NB4 (cell line): ENCODE data around the gene RAI14.

Source experiments
- MYC ChIP-seq: IDR thresholded peaks from 2 replicates; pipeline ENCODE4 v1.6.1; 2011; ENCODE audit warnings: low read depth, low read length
- POLR2A ChIP-seq: IDR thresholded peaks from 2 replicates; pipeline ENCODE4 v1.6.1; 2011; ENCODE audit warnings: mild to moderate bottlenecking; ENCODE audit not compliant: insufficient read length; ENCODE audit errors: extremely low read depth
- TF ChIP-seq, protein P1 (sequence below): IDR thresholded peaks from one replicate; pipeline ENCODE4 v1.5.1; 2012; ENCODE audit warnings: low read depth, low read length
- TF ChIP-seq, protein P2 (sequence below): IDR thresholded peaks from 2 replicates; pipeline ENCODE4 v1.6.1; 2011; ENCODE audit warnings: low read depth, low read length

DNA sequence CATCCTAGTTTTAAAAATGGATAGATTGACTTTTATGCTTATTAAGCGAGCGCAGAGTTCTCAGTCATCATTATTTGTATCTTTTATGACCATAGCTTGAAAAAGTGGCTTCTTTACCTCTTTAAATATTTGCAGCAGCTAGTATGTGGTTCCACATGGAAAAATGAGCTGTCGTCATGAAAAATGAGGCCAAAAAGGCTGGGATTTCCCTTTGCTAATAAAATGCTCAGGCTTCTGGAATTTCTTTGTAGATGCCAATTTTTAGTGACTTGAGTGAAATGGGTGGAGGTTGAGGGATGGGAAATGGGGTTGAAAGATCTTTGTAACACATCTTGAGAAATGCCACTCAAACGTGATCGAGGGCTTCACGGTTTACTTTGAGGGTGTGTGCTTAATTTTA is 35.2 kb downstream of the RAI14 start:
- TF ChIP-seq, protein P1, sequence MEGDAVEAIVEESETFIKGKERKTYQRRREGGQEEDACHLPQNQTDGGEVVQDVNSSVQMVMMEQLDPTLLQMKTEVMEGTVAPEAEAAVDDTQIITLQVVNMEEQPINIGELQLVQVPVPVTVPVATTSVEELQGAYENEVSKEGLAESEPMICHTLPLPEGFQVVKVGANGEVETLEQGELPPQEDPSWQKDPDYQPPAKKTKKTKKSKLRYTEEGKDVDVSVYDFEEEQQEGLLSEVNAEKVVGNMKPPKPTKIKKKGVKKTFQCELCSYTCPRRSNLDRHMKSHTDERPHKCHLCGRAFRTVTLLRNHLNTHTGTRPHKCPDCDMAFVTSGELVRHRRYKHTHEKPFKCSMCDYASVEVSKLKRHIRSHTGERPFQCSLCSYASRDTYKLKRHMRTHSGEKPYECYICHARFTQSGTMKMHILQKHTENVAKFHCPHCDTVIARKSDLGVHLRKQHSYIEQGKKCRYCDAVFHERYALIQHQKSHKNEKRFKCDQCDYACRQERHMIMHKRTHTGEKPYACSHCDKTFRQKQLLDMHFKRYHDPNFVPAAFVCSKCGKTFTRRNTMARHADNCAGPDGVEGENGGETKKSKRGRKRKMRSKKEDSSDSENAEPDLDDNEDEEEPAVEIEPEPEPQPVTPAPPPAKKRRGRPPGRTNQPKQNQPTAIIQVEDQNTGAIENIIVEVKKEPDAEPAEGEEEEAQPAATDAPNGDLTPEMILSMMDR = no peak
- TF ChIP-seq, protein P2, sequence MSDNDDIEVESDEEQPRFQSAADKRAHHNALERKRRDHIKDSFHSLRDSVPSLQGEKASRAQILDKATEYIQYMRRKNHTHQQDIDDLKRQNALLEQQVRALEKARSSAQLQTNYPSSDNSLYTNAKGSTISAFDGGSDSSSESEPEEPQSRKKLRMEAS = no peak
- no peak for TF ChIP-seq POLR2A
- TF ChIP-seq MYC = no peak
